ENCODE results near the gene KCNJ8. TPM values are rescaled to one million over a fixed set of nuclear protein-coding genes. Genes with fewer than 3 reads are reported as not detected.
"Not testable (repeated sequence)": the region's sequence is repeated elsewhere in the genome, so short reads cannot be mapped to it uniquely, and the experiment has no call there.

Gene KCNJ8
- total RNA-seq, 4 donors from 2014 or later, result 17.9 to 29.8 (median 25.0) TPM

- peaks cover 0 to 33% (median 11%) of the 10 kb centered on the region in 4 donors for H3K36me3 ChIP-seq
- intact Hi-C loops (cut with DNase I), result no loop called here
These were observed 38.6 kb upstream of the KCNJ8 start for GRCh38 chr12:21813125-21813524.

GRCh38 chr12:21812340-21812739 is 37.8 kb upstream of the KCNJ8 start:
- peaks cover 0 to 29% (median 9%) of the 10 kb centered on the region in 4 donors for H3K36me3 ChIP-seq
- H3K4me1 ChIP-seq; H3K9me3 ChIP-seq; DNase-seq (ENCODE audit: extremely low spot score); H3K27ac ChIP-seq (replicated peaks in 1 of 4); intact Hi-C loops (cut with DNase I); H3K4me3 ChIP-seq; H3K27me3 ChIP-seq: not testable (repeated sequence)
- 91% methylated on average over 2 of the region's 2 CpGs for WGBS

More at GRCh38 chr12:21813125-21813524, 38.6 kb upstream of the KCNJ8 start:
- Histone ChIP-seq H3K27me3 (no peaks in the 10 kb centered on the region), H3K9me3 (no peaks in the 10 kb centered on the region), H3K27ac (replicated peaks in 1 of 4) (no peak overlapping the region), H3K4me3 (no peak overlapping the region), H3K4me1 (peaks cover 0 to 6% (median 0%) of the 10 kb centered on the region in 4 donors)
- DNase-seq (ENCODE audit: extremely low spot score), result no peak
- TF ChIP-seq CTCF (IDR thresholded peaks at IDR 0.05) (no peak), POLR2A (IDR thresholded peaks at IDR 0.05; ENCODE audit: low read depth) (no peak), EP300 (IDR thresholded peaks at IDR 0.05) (no peak), POLR2AphosphoS5 (IDR thresholded peaks at IDR 0.05) (no peak)

- peaks cover 0 to 4% (median 1%) of the 10 kb centered on the region in 4 donors for H3K4me1 ChIP-seq
- H3K9me3 ChIP-seq, result no peaks in the 10 kb centered on the region
- no peak overlapping the region for H3K27ac ChIP-seq (replicated peaks in 1 of 4)
- no peaks in the 10 kb centered on the region for H3K27me3 ChIP-seq
- intact Hi-C loops (cut with DNase I), result no loop called here
- TF ChIP-seq CTCF (IDR thresholded peaks at IDR 0.05), result no peak
- TF ChIP-seq POLR2AphosphoS5 (IDR thresholded peaks at IDR 0.05), result no peak
- TF ChIP-seq POLR2A (IDR thresholded peaks at IDR 0.05; ENCODE audit: low read depth), result no peak
- no peak for TF ChIP-seq EP300 (IDR thresholded peaks at IDR 0.05)
- no peak overlapping the region for H3K4me3 ChIP-seq
- peaks cover 0 to 40% (median 19%) of the 10 kb centered on the region in 4 donors for H3K36me3 ChIP-seq
- no peak for DNase-seq (ENCODE audit: extremely low spot score)
These were observed 34.6 kb upstream of the KCNJ8 start for GRCh38 chr12:21809100-21809499.

- Histone ChIP-seq H3K27ac (replicated peaks in 1 of 4) (no peak overlapping the region), H3K9me3 (no peaks in the 10 kb centered on the region), H3K27me3 (no peaks in the 10 kb centered on the region), H3K4me3 (no peak overlapping the region), H3K4me1 (peaks cover 0 to 4% (median 0%) of the 10 kb centered on the region in 4 donors), H3K36me3 (peaks cover 0 to 38% (median 16%) of the 10 kb centered on the region in 4 donors)
- TF ChIP-seq EP300 (IDR thresholded peaks at IDR 0.05), result no peak
- no peak for DNase-seq (ENCODE audit: extremely low spot score)
- intact Hi-C loops (cut with DNase I), result no loop called here
These were observed 31.7 kb upstream of the KCNJ8 start for GRCh38 chr12:21806255-21806654.

- 86% methylated on average over 4 of the region's 4 CpGs for WGBS
- intact Hi-C loops (cut with DNase I), result no loop called here
- no peak for TF ChIP-seq CTCF (IDR thresholded peaks at IDR 0.05)
- no peak for TF ChIP-seq EP300 (IDR thresholded peaks at IDR 0.05)
- TF ChIP-seq POLR2AphosphoS5 (IDR thresholded peaks at IDR 0.05), result no peak
- no peak for TF ChIP-seq POLR2A (IDR thresholded peaks at IDR 0.05; ENCODE audit: low read depth)
These were observed 27.2 kb upstream of the KCNJ8 start for GRCh38 chr12:21801522-21802288.

More at GRCh38 chr12:21801522-21802288, 27.2 kb upstream of the KCNJ8 start:
- no peaks in the 10 kb centered on the region for H3K27me3 ChIP-seq
- no peaks in the 10 kb centered on the region for H3K9me3 ChIP-seq
- peaks cover 0 to under 1% (median 0%) of the 10 kb centered on the region in 4 donors for H3K4me1 ChIP-seq
- H3K27ac ChIP-seq (replicated peaks in 1 of 4), result no peak overlapping the region
- peaks cover 0 to 18% (median 8%) of the 10 kb centered on the region in 4 donors for H3K36me3 ChIP-seq
- no peak overlapping the region for H3K4me3 ChIP-seq
- no peak for DNase-seq (ENCODE audit: extremely low spot score)

Data from esophagus muscularis mucosa (tissue), 4 donors.